ENCODE measurements around the gene PIGM.
A peak's percentile ranks its signal among the peaks of the same experiment; 100 is the strongest.

Gene PIGM

GRCh38 chr1:160031365-160032164 lies at the start of gene PIGM:
TSS of gene PIGM (minus strand) at chr1:160031990. CDS start at chr1:160031739, 251 bp downstream.
- peak; percentile 89 for DNase-seq

- no peak for DNase-seq
Measured at GRCh38 chr1:160081261-160081936, 49.6 kb upstream of the PIGM start, which contains the start of gene KCNJ9. TSS of gene KCNJ9 (plus strand) at chr1:160081538. CDS start at chr1:160084031, 2,493 bp downstream.

- DNase-seq, result no peak
Measured at GRCh38 chr1:160080381-160081100, 48.8 kb upstream of the PIGM start.

- no peak for DNase-seq
Measured at GRCh38 chr1:160079448-160079847, 47.7 kb upstream of the PIGM start.

GRCh38 chr1:160078512-160079195 lies 46.9 kb upstream of the PIGM start:
- DNase-seq, result peak; percentile 59

- DNase-seq, result no peak
Measured at GRCh38 chr1:160077486-160077885, 45.7 kb upstream of the PIGM start.

GRCh38 chr1:160076295-160076694 lies 44.5 kb upstream of the PIGM start:
- no peak for DNase-seq

GRCh38 chr1:160075836-160076235 lies 44.0 kb upstream of the PIGM start:
- no peak for DNase-seq

GRCh38 chr1:160074865-160075264 lies 43.1 kb upstream of the PIGM start:
- DNase-seq, result no peak

GRCh38 chr1:160071289-160071688 lies 39.5 kb upstream of the PIGM start:
- DNase-seq, result no peak

GRCh38 chr1:160070243-160071163 lies 38.7 kb upstream of the PIGM start:
- no peak for DNase-seq

- DNase-seq, result no peak
Measured at GRCh38 chr1:160069460-160070231, 37.9 kb upstream of the PIGM start, which contains the start of gene KCNJ10. TSS of gene KCNJ10 (minus strand) at chr1:160070160. CDS start at chr1:160042532, 27,628 bp downstream.

GRCh38 chr1:160068225-160068624 lies 36.4 kb upstream of the PIGM start:
- no peak for DNase-seq

GRCh38 chr1:160066829-160067745 lies 35.3 kb upstream of the PIGM start:
- no peak for DNase-seq

- DNase-seq, result no peak
Measured at GRCh38 chr1:160064746-160065145, 33.0 kb upstream of the PIGM start.

GRCh38 chr1:160064164-160064563 lies 32.4 kb upstream of the PIGM start:
- DNase-seq, result no peak

- DNase-seq, result no peak
Measured at GRCh38 chr1:160063176-160063575, 31.4 kb upstream of the PIGM start.

- no peak for DNase-seq
Measured at GRCh38 chr1:160062230-160062532, 30.4 kb upstream of the PIGM start.

- DNase-seq, result no peak
Measured at GRCh38 chr1:160061369-160062229, 29.8 kb upstream of the PIGM start.
